Measurements from ENCODE around the gene TNS4.

TNS4 gene

GRCh38 chr17:40490289-40490853, 11.1 kb downstream of the TNS4 start:
- DNase-seq (ENCODE audit: low spot score), result peak; percentile 34

DNA sequence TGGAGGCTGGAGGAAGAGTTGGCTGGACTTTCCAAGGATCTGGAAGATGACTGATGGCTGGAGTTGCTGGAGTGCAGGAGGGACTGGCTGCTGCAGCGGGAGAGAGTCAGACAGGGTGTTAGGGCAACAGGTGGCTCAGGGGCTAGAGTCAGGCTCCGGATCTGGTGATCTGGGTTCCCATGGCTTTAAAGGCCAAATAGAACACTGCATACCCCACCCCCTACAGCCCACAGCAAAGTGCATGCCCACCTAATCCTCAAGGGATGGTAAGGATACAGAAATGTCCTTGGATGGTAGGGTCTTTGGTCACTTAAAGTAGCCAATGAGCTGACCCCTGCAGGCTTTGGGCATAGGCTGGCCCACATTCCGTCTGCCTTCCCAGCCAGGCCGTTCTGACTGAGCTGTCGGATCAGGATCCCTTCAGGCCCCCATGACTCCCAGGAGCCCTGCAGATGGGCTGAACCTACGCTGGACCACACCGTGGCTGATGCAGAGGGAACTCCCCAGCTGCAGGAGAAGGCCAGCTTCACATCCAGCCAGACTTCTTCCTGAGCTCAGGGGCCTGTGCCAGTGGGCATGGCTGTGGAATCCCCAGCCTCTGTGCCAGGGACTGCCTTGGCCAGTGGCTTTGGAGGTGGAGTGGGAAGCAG, 13.9 kb downstream of the TNS4 start:
- no peak for DNase-seq (ENCODE audit: low spot score)

DNA sequence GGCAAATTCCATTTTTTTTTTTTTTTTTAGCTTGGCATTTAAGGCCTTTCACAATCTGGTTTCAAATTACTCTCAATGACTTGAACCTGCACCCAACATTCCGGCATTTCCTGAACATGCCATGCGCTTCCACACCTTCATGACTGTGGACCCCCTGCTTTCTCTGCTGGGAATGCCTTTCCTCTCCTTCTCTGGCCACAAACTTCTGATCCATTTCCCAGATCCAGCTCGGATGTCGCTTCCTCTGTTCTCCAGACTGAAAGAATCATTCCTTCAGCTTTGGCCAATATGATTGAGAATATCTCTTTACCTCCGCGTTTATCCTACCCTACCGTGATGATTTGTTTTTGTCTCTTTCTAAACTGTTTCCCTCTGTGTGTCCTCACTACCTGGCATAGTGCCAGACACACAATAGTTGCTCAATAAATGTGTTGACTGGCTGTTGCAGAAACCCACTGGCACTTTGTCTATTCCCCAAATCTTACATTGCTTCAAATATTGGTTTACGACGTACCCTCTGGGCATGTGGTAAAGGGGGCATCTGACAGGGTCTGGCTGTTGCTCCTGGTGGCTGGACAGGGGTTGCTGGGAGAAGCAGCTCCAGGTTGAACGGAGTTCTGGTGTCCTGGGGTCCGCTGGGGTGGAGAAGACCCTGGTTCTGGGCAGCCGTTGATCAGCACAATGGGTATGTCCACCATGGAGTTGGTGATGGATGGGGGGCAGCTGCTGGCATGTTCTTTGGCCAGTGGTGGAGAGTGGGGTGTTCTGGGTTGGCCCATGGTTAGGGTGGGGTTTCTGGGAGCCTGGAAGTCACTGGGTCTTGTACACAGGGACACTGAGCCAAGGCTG, 14.7 kb downstream of the TNS4 start:
- DNase-seq (ENCODE audit: low spot score), result no peak

- no peak for DNase-seq (ENCODE audit: low spot score)
Observed at GRCh38 chr17:40485851-40486521, 15.4 kb downstream of the TNS4 start.

DNA sequence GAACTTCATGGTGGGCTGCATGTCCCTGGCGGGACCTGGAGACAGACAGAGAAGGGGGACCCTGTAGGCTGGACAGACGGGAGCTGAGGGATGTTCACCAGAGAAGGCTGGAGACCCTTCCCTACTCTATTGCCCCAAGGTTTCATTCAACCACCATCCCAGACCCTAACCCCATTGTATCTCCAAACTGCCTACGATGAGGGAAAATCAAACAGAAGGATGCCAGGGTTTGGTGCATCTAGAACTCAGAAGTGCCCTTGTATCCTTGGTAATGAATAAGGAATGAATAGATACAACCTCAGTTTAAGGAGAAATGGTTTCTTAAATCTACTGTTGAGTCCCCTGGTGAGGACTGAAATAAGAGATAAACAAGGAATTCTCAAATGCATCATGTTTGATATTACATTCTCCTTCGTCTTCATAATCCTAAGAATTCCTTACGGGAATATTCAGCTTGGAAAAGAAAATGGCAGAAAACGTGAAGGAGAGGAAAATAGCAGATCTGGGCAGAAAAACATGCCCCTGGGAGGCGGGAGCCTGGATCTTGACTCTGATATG, 16.4 kb downstream of the TNS4 start:
- DNase-seq (ENCODE audit: low spot score), result no peak

DNA sequence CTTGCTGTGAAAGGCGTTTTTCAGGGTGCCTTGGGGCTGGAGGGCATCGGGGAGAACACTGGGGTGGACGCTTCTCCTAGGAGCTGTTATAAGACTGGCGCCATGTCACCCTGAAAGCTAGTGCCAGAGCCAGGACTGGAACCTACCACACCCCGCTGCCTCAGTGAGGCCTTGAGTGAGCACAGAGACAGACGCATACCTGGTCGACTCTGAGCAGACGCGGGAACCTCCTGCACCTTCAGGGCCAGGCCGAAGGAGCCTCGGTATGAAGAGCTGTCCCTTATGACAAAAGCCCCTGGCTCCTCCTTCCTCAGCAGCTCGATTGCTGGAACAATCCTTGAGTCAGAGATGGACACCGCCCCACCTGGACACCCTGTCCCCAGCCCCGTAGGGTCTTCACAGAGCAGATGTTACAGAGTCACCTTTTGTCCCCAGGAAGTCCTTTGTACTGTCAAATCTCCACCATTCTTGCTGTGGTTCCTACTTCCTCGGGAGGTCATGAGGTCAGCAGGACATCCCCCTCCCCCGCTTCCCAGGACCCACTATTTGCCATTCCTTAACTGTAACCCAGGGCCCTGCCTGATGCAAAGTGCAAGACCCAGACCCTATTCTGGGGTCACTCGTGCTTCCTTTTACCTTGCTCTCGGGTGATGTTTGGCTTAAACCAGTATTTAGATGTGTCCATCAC, 17.0 kb downstream of the TNS4 start:
- no peak for DNase-seq (ENCODE audit: low spot score)

DNA sequence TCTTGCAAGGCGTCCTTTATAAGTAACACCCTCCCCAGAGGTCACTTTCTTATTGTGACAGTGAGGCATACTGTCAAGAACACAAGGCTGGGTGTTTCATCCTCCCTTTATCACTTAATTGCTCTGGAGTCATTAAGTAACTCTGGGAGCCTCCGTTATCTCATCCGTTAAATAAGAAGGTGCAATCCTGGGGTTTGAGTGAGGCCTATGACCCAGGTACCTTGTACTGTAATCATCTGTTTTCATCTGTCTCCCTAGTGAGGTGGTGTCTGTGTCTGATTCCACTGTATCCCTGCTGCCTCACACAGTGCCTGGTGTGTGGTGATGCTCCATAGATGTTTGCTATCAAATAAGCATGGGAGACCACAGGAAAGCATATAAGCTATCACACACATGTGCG, 17.7 kb downstream of the TNS4 start:
- DNase-seq (ENCODE audit: low spot score), result no peak

DNA sequence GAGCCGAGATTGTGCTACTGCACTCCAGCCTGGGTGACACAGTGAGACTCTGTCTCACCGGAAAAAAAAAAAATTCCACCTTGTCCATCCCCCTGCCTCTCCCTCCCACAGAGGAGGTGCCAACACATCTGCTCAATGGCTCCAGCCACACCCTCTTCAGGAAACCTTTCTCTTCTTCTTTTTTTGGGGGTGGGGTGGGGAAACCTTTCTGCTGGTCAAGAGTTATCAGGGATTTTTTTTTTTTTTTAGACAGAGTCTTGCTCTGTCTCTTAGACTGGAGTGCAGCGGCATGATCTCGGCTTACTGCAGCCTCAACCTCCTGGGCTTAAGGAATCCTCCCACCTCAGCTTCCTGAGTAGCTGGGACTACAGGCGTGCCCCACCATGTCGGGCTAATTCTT, 18.7 kb downstream of the TNS4 start:
- DNase-seq (ENCODE audit: low spot score), result no peak

- no peak for DNase-seq (ENCODE audit: low spot score)
Observed at GRCh38 chr17:40481106-40481505, 20.3 kb downstream of the TNS4 start.

DNA sequence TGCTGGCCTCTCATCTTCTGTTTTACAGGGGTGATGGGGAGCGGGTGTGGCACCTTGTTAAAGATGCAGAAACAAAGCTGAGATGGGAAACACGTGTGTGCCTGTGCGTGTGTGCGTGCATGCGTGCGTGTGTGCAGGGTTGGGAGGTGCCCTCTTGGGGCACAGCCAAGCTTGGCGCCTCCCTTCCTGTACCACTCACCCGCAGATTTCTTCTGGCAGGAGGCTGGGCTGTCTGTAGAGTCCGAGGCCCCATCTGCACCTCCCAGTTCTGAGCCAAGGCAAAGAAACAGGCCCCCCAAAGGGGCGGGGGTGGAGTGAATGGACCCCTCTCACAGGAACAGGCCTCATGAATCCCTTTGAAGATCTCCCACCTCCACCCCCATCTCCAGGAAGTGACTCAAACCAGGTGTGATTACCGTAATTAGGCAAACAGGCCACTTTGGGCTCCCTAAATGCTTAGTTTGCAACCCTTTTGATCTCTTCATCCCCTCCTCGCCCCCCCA, 20.9 kb downstream of the TNS4 start:
- no peak for DNase-seq (ENCODE audit: low spot score)

DNA sequence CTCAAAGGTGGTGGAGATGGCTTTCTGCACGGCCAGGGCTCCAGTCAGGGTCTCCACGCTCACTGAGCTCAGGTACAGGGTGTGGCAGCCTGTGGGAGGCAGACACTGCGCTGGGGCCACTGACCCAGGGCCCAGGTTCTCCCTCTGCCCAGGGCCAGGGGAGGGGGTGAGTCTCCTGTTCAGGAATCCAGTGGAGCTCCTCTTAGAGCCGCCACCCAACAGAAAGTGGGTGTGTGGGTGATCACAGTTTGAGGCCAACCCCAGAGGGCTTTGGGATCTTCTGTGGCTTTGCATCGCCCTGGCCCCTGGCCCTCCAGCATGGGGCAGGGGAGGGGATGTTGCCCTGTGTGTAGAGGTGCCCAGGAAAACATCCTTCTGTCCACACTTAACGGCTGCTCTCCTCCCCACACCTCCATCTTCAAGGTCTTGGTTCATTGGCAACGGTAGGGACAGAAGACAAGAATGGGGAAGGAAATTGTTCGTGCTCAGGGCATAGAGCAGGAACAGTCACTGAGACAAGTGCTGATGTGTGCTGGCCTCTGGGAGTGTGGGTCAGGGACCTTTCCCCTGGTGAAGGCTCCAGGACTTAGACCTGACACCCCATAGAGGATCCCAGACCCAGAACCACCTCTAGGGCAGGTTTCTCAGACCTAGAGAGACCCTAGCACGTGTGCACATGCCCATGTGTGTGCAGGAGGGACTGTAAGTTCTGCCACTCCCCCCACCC, 21.5 kb downstream of the TNS4 start:
- no peak for DNase-seq (ENCODE audit: low spot score)

GRCh38 chr17:40478486-40478885, 22.9 kb downstream of the TNS4 start:
- no peak for DNase-seq (ENCODE audit: low spot score)

GRCh38 chr17:40477796-40478195, 23.6 kb downstream of the TNS4 start:
- DNase-seq (ENCODE audit: low spot score), result no peak

GRCh38 chr17:40475234-40475908, 26.1 kb downstream of the TNS4 start:
- no peak for DNase-seq (ENCODE audit: low spot score)

DNA sequence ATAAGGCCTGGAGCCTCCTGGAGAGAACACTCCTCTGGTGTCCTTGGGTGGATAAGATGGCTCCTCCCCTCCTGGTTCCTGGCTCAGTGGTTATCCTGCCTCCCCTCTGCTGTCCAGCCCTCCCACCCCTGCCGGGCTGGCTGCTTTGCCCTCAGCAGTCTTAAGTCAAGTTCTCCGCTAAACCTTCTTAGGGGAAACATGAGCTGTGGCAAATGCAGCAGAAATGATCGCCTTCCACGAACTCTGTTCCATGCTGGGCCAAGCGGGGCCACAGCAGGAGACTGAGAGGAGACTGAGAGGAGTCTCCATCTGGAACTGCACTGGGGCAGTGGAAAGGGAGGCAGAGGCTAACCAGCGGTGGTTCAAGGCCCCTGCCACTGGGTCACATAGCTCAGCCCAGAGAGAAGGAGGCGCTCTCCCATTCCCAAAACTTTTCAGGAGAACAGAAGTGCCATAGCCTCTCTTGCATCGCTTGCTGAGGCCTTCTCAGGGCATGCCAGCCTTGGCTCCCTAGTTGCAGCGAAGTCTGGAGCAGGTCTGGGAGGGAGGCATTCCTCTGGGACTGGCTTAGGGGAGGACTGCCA, 26.9 kb downstream of the TNS4 start:
- DNase-seq (ENCODE audit: low spot score), result no peak

- no peak for DNase-seq (ENCODE audit: low spot score)
Observed at GRCh38 chr17:40473573-40474365, 27.7 kb downstream of the TNS4 start.

- no peak for DNase-seq (ENCODE audit: low spot score)
Observed at GRCh38 chr17:40472733-40473452, 28.5 kb downstream of the TNS4 start.

Data from NAMALWA (cell line).